Osteocyte (in vitro differentiated cells): ENCODE data around the gene PIK3C3. TPM values are rescaled to one million over a fixed set of nuclear protein-coding genes. Genes with fewer than 3 reads are reported as not detected.

Source experiments
- DNase-seq: peaks from one replicate; pipeline ENCODE4 v3.0.0; 2021; ENCODE audit warnings: mixed read lengths; ENCODE audit not compliant: unreplicated experiment; ENCODE audit errors: extremely low spot score
- H3K27ac Mint-ChIP-seq: one replicate; pipeline ENCODE4 v1.8.0; 2021; ENCODE audit warnings: mild to moderate bottlenecking, mixed read lengths; ENCODE audit not compliant: unreplicated experiment
- H3K27me3 Mint-ChIP-seq: one replicate; pipeline ENCODE4 v1.8.0; 2021; ENCODE audit warnings: mixed read lengths; ENCODE audit not compliant: unreplicated experiment
- H3K36me3 Mint-ChIP-seq: one replicate; pipeline ENCODE4 v1.8.0; 2021; ENCODE audit warnings: mixed read lengths; ENCODE audit not compliant: unreplicated experiment
- H3K4me1 Mint-ChIP-seq: one replicate; pipeline ENCODE4 v1.8.0; 2021; ENCODE audit warnings: mixed read lengths; ENCODE audit not compliant: unreplicated experiment
- H3K4me3 Mint-ChIP-seq: one replicate; pipeline ENCODE4 v1.8.0; 2021; ENCODE audit warnings: mild to moderate bottlenecking, moderate library complexity, mixed read lengths; ENCODE audit not compliant: unreplicated experiment
- H3K9me3 Mint-ChIP-seq: one replicate; pipeline ENCODE4 v1.8.0; 2021; ENCODE audit warnings: mixed read lengths; ENCODE audit not compliant: unreplicated experiment
- total RNA-seq: library from RNA; stranded (reverse); gene quantifications from 2 replicates; pipeline ENCODE4 v1.2.1, GENCODE V29; 2021
- TF ChIP-seq, protein P1 (sequence below): fragments of 200-600 bp; sonication (generic); IDR thresholded peaks from 2 replicates; pipeline ENCODE4 v1.5.0; 2021; ENCODE audit warnings: antibody characterized with exemption, mild to moderate bottlenecking, moderate library complexity

The PIK3C3 gene
- total RNA-seq, 1 donor from 2014 or later, result 75.1 TPM

DNA sequence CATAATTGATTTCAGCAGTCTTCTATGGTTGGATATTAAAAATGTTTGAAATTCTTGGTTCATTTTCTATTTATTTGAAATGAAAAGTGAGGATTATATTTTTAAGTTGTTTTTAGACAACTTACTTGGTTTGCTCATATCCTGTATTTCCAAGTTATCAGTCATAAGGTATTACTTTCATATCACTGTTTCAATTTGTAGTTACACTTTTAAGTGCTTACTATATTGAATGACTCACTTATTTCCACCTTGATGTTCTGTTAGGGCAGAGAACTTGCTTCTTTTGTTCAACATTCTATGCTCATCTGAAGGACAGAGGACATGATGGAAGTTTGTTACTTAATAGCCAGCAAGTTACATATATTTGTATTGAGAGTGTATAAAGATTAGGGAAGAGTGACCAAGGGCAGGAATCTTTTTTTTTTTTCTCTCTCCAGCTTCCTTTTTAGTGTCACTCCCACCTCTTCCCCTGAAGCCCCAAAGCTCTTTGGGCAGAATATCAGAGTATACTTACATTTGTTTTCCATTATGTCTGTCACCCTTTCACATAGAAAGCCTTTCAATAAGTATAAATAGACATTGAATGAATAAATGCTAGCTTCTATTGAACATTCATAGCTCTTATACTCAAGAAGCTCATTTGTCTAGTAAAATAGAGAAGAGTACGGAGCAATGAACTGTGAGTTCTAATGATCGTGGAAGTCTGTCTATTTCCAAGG lies 28.1 kb downstream of the PIK3C3 start:
- H3K27ac Mint-ChIP-seq, result no peak overlapping the region
- TF ChIP-seq, protein P1, sequence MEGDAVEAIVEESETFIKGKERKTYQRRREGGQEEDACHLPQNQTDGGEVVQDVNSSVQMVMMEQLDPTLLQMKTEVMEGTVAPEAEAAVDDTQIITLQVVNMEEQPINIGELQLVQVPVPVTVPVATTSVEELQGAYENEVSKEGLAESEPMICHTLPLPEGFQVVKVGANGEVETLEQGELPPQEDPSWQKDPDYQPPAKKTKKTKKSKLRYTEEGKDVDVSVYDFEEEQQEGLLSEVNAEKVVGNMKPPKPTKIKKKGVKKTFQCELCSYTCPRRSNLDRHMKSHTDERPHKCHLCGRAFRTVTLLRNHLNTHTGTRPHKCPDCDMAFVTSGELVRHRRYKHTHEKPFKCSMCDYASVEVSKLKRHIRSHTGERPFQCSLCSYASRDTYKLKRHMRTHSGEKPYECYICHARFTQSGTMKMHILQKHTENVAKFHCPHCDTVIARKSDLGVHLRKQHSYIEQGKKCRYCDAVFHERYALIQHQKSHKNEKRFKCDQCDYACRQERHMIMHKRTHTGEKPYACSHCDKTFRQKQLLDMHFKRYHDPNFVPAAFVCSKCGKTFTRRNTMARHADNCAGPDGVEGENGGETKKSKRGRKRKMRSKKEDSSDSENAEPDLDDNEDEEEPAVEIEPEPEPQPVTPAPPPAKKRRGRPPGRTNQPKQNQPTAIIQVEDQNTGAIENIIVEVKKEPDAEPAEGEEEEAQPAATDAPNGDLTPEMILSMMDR, result no peak
- no peaks in the 10 kb centered on the region for H3K27me3 Mint-ChIP-seq
- H3K4me1 Mint-ChIP-seq, result peaks cover 2% of the 10 kb centered on the region
- peaks cover 21% of the 10 kb centered on the region for H3K36me3 Mint-ChIP-seq
- no peak for DNase-seq
- no peak overlapping the region for H3K4me3 Mint-ChIP-seq
- H3K9me3 Mint-ChIP-seq, result no peaks in the 10 kb centered on the region

DNA sequence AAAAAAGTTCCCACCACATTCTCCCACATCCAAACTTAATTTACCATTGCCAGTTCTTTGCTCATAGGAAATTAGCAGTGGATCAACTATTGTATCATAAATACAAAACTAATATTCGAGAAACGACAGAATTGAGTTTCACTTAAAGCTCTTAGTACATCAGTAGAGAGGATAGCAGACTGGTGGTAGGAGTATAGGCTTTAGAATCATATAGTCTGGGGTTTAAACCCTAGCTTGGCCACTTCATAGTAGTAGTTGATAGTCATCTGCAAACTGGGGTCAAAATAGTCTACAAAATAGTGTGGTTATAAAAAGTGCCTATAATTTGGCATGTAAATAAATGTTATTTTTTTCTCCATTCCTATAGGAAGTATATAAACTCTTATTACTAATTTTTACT lies 30.9 kb downstream of the PIK3C3 start:
- DNase-seq, result no peak
- H3K4me3 Mint-ChIP-seq, result no peak overlapping the region
- H3K36me3 Mint-ChIP-seq, result peaks cover 28% of the 10 kb centered on the region
- H3K9me3 Mint-ChIP-seq, result no peaks in the 10 kb centered on the region
- TF ChIP-seq, protein P1, result no peak
- no peaks in the 10 kb centered on the region for H3K27me3 Mint-ChIP-seq
- no peak overlapping the region for H3K27ac Mint-ChIP-seq
- H3K4me1 Mint-ChIP-seq, result peaks cover 7% of the 10 kb centered on the region

DNA sequence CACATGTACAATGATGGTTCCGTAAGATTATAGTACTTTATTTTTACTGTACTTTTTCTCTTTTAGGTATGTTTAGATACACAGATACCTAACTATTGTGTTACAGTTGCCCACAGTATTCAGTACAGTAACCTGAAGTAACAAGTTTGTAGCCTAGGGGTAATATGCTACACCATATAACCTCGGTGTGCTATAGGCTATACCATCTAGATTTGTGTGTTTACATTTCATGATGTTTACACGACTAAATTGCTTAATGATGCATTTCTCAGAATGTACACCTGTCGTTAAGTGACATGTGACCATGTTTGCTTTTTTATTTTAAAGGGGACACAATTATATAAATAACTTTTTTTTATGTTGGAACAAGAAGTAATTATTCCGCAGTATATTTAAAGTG lies 34.5 kb downstream of the PIK3C3 start:
- Mint-ChIP-seq H3K27ac (no peak overlapping the region), H3K4me3 (no peak overlapping the region), H3K4me1 (peaks cover 23% of the 10 kb centered on the region), H3K9me3 (no peaks in the 10 kb centered on the region), H3K36me3 (peaks cover 42% of the 10 kb centered on the region), H3K27me3 (no peaks in the 10 kb centered on the region)
- TF ChIP-seq, protein P1, result no peak
- no peak for DNase-seq

DNA sequence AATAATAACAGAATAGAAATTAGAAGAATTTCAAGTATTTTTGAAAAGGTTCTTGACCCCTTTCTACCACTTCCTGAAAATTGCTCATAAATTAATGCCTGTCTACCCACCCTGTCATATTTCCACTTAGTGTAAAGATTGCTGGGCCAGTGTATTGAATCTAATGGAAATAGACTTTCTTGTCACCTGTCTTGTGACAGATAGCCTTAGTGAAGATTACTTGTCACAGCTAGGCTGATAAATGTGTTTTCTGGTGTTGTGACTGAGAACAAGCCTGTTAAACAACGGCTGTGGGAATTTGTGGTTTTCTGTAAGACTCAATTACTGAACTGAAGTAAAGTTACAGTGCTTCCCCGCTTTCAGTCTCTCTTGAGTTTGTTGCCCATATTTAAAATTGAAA lies 37.0 kb downstream of the PIK3C3 start:
- DNase-seq, result no peak
- Mint-ChIP-seq H3K9me3 (no peaks in the 10 kb centered on the region), H3K27me3 (no peaks in the 10 kb centered on the region), H3K27ac (peak overlapping the region; percentile 38), H3K4me3 (no peak overlapping the region), H3K4me1 (peaks cover 26% of the 10 kb centered on the region), H3K36me3 (peaks cover 43% of the 10 kb centered on the region)
- TF ChIP-seq, protein P1, result no peak

DNA sequence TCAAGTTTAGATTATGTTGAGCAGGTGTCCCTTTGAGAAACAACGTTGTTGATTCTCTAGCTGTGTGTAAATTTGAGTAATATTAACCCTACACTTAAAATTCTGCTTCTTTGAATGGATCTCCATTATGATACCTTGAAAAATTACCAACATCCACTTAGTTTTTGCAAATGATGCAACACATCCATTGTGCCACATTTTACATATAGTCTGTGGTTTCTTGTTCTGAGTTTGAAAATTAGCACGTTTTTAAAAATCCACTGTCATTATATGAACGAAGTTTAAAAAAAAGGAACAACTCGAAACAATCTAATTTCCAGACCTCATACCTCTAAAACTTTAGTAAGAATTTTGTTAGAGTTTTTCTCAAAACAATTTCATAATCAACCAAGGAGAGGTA lies 37.7 kb downstream of the PIK3C3 start:
- DNase-seq, result no peak
- Mint-ChIP-seq H3K27ac (no peak overlapping the region), H3K4me3 (no peak overlapping the region), H3K9me3 (no peaks in the 10 kb centered on the region), H3K27me3 (no peaks in the 10 kb centered on the region), H3K4me1 (peaks cover 33% of the 10 kb centered on the region), H3K36me3 (peaks cover 41% of the 10 kb centered on the region)
- TF ChIP-seq, protein P1, result no peak
